Measurements from ENCODE around the gene ADGRA3. TPM values are rescaled to one million over a fixed set of nuclear protein-coding genes. Genes with fewer than 3 reads are reported as not detected.

Gene ADGRA3
- total RNA-seq, 1 experiment from 2014 or later = 41.2 TPM

GRCh38 chr4:22363787-22364186 lies 152.1 kb downstream of the ADGRA3 start:
- BruUV-seq (replicated peaks) = no TSS peak
- POLR2A ChIA-PET = no interaction called here
- Histone ChIP-seq H3K27ac (ENCODE audit: low read length) (no peak overlapping the region), H3K9me3 (ENCODE audit: control insufficient read depth, insufficient read depth, low read depth, low read length) (no peaks in the 10 kb centered on the region), H3K36me3 (ENCODE audit: control insufficient read depth, insufficient read depth, low read length) (no peaks in the 10 kb centered on the region), H3K4me1 (ENCODE audit: control insufficient read depth, insufficient read depth, low read length) (no peaks in the 10 kb centered on the region), H3K4me3 (ENCODE audit: low read depth in 2 of 2, low read length in 2 of 2) (no peak overlapping the region), H3K27me3 (ENCODE audit: control insufficient read depth, insufficient read depth, low read length) (no peaks in the 10 kb centered on the region)
- CTCF ChIA-PET = no interaction called here
- DNase-seq (ENCODE audit: low read depth, low spot score) = no peak
- intact Hi-C loops (cut with micrococcal nuclease; ENCODE audit: unreplicated experiment) (no loop called here), in situ Hi-C loops (cut with HindIII; ENCODE audit: low pct_unique_long_range_greater_than_20kb, low sequenced_read_pairs) (no loop called here)
- TF ChIP-seq REST (IDR thresholded peaks at IDR 0.05; ENCODE audit: insufficient read depth in 1 of 2, low read depth in 2 of 2, low read length in 1 of 2) = no peak
- TF ChIP-seq TCF7L2 (IDR thresholded peaks at IDR 0.05; ENCODE audit: low read depth, low read length) = no peak
- TF ChIP-seq SIN3A (IDR thresholded peaks at IDR 0.05; ENCODE audit: borderline replicate concordance, insufficient read depth, low read depth, low read length) = no peak
- TF ChIP-seq, protein P1, sequence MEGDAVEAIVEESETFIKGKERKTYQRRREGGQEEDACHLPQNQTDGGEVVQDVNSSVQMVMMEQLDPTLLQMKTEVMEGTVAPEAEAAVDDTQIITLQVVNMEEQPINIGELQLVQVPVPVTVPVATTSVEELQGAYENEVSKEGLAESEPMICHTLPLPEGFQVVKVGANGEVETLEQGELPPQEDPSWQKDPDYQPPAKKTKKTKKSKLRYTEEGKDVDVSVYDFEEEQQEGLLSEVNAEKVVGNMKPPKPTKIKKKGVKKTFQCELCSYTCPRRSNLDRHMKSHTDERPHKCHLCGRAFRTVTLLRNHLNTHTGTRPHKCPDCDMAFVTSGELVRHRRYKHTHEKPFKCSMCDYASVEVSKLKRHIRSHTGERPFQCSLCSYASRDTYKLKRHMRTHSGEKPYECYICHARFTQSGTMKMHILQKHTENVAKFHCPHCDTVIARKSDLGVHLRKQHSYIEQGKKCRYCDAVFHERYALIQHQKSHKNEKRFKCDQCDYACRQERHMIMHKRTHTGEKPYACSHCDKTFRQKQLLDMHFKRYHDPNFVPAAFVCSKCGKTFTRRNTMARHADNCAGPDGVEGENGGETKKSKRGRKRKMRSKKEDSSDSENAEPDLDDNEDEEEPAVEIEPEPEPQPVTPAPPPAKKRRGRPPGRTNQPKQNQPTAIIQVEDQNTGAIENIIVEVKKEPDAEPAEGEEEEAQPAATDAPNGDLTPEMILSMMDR (IDR thresholded peaks at IDR 0.05) = no peak
- TF ChIP-seq POLR2AphosphoS5 (IDR thresholded peaks at IDR 0.05; ENCODE audit: low read depth, low read length) = no peak
- ATAC-seq = no peak

GRCh38 chr4:22363036-22363435 lies 152.8 kb downstream of the ADGRA3 start:
- POLR2A ChIA-PET = no interaction called here
- in situ Hi-C loops (cut with HindIII; ENCODE audit: low pct_unique_long_range_greater_than_20kb, low sequenced_read_pairs) (no loop called here), intact Hi-C loops (cut with micrococcal nuclease; ENCODE audit: unreplicated experiment) (no loop called here)
- ATAC-seq (no peak), DNase-seq (ENCODE audit: low read depth, low spot score) (no peak)
- no peak overlapping the region for H3K4me3 ChIP-seq (ENCODE audit: low read depth in 2 of 2, low read length in 2 of 2)
- TF ChIP-seq REST (IDR thresholded peaks at IDR 0.05; ENCODE audit: insufficient read depth in 1 of 2, low read depth in 2 of 2, low read length in 1 of 2) (no peak), TCF7L2 (IDR thresholded peaks at IDR 0.05; ENCODE audit: low read depth, low read length) (no peak), SIN3A (IDR thresholded peaks at IDR 0.05; ENCODE audit: borderline replicate concordance, insufficient read depth, low read depth, low read length) (no peak), POLR2AphosphoS5 (IDR thresholded peaks at IDR 0.05; ENCODE audit: low read depth, low read length) (no peak)
- TF ChIP-seq, protein P1 (IDR thresholded peaks at IDR 0.05) = no peak
- no peaks in the 10 kb centered on the region for H3K9me3 ChIP-seq (ENCODE audit: control insufficient read depth, insufficient read depth, low read depth, low read length)
- H3K4me1 ChIP-seq (ENCODE audit: control insufficient read depth, insufficient read depth, low read length) = no peaks in the 10 kb centered on the region
- BruUV-seq (replicated peaks) = no TSS peak
- no peaks in the 10 kb centered on the region for H3K27me3 ChIP-seq (ENCODE audit: control insufficient read depth, insufficient read depth, low read length)
- no peak overlapping the region for H3K27ac ChIP-seq (ENCODE audit: low read length)
- no peaks in the 10 kb centered on the region for H3K36me3 ChIP-seq (ENCODE audit: control insufficient read depth, insufficient read depth, low read length)
- CTCF ChIA-PET = no interaction called here
